ENCODE measurements around the gene CHST11.

Gene CHST11

GRCh38 chr12:104709692-104710435 is 253.1 kb downstream of the CHST11 start:
- no peak for DNase-seq

- no peak for DNase-seq
Observed at GRCh38 chr12:104710940-104711689, 254.4 kb downstream of the CHST11 start.

GRCh38 chr12:104712477-104712876 is 255.7 kb downstream of the CHST11 start:
- no peak for DNase-seq

GRCh38 chr12:104712968-104713367 is 256.2 kb downstream of the CHST11 start:
- no peak for DNase-seq

GRCh38 chr12:104713444-104713843 is 256.7 kb downstream of the CHST11 start:
- DNase-seq = no peak

GRCh38 chr12:104714369-104714768 is 257.6 kb downstream of the CHST11 start:
- no peak for DNase-seq

- DNase-seq = no peak
Observed at GRCh38 chr12:104716172-104716571, 259.4 kb downstream of the CHST11 start.

GRCh38 chr12:104718304-104718929 is 261.7 kb downstream of the CHST11 start:
- DNase-seq = no peak

- DNase-seq = no peak
Observed at GRCh38 chr12:104719700-104720338, 263.1 kb downstream of the CHST11 start.

GRCh38 chr12:104720339-104721038 is 263.7 kb downstream of the CHST11 start:
- peak; percentile 57 for DNase-seq

- no peak for DNase-seq
Observed at GRCh38 chr12:104721039-104721405, 264.3 kb downstream of the CHST11 start.

- no peak for DNase-seq
Observed at GRCh38 chr12:104721936-104722335, 265.2 kb downstream of the CHST11 start.

- no peak for DNase-seq
Observed at GRCh38 chr12:104722601-104723534, 266.1 kb downstream of the CHST11 start.

GRCh38 chr12:104723895-104724294 is 267.1 kb downstream of the CHST11 start:
- no peak for DNase-seq

- DNase-seq = no peak
Observed at GRCh38 chr12:104724992-104725585, 268.3 kb downstream of the CHST11 start.

GRCh38 chr12:104725610-104726009 is 268.9 kb downstream of the CHST11 start:
- DNase-seq = no peak

GRCh38 chr12:104727726-104728465 is 271.1 kb downstream of the CHST11 start:
- no peak for DNase-seq

- DNase-seq = no peak
Observed at GRCh38 chr12:104729091-104729490, 272.3 kb downstream of the CHST11 start.

GRCh38 chr12:104729610-104730446 is 273.1 kb downstream of the CHST11 start:
- no peak for DNase-seq
